ENCODE results near the gene KCNC1. TPM values are rescaled to one million over a fixed set of nuclear protein-coding genes. Genes with fewer than 3 reads are reported as not detected.

Gene KCNC1
- total RNA-seq, 1 experiment from 2014 or later: 0.20 TPM

- TF ChIP-seq ZNF512 (CRISPR knock-in tag; IDR thresholded peaks at IDR 0.05; ENCODE audit: borderline replicate concordance) (no peak), GABPB1 (CRISPR knock-in tag; IDR thresholded peaks at IDR 0.05) (no peak), PRDM15 (CRISPR knock-in tag; IDR thresholded peaks at IDR 0.05) (no peak)
These were observed 16.6 kb upstream of the KCNC1 start (continued) for GRCh38 chr11:17718015-17718414.

GRCh38 chr11:17718510-17718962 lies 16.0 kb upstream of the KCNC1 start:
- POLR2A ChIA-PET: no interaction called here
- no peaks in the 10 kb centered on the region for H3K9me3 Mint-ChIP-seq
- no peak for TF ChIP-seq OVOL2 (CRISPR knock-in tag; IDR thresholded peaks at IDR 0.05; ENCODE audit: borderline replicate concordance)
- TF ChIP-seq ZNF416 (CRISPR knock-in tag; IDR thresholded peaks at IDR 0.05): no peak
- TF ChIP-seq JAZF1 (CRISPR knock-in tag; IDR thresholded peaks at IDR 0.05): no peak
- no peak for TF ChIP-seq SOX15 (CRISPR knock-in tag; IDR thresholded peaks at IDR 0.05)
- no peak for TF ChIP-seq ATF2 (CRISPR knock-in tag; IDR thresholded peaks at IDR 0.05; ENCODE audit: borderline replicate concordance, low read depth)
- TF ChIP-seq MLX (CRISPR knock-in tag; IDR thresholded peaks at IDR 0.05): no peak
- TF ChIP-seq FOXK1 (CRISPR knock-in tag; IDR thresholded peaks at IDR 0.05): no peak
- no peak for TF ChIP-seq RELA (CRISPR knock-in tag; IDR thresholded peaks at IDR 0.05; ENCODE audit: borderline replicate concordance)
- no peak for TF ChIP-seq JUN (CRISPR knock-in tag; IDR thresholded peaks at IDR 0.05)
- no peak for TF ChIP-seq CREM (CRISPR knock-in tag; IDR thresholded peaks at IDR 0.05)
- no peak for TF ChIP-seq GTF2I (CRISPR knock-in tag; conservative IDR thresholded peaks at IDR 0.05)
- TF ChIP-seq GABPB1 (CRISPR knock-in tag; IDR thresholded peaks at IDR 0.05): no peak
- no peak for TF ChIP-seq FOXJ3 (CRISPR knock-in tag; IDR thresholded peaks at IDR 0.05; ENCODE audit: borderline replicate concordance)
- peaks cover 4% of the 10 kb centered on the region for H3K27me3 Mint-ChIP-seq (ENCODE audit: low read depth)
- DNase-seq (ENCODE audit: low spot score) (no peak), ATAC-seq (no peak)
- CTCF ChIA-PET: interaction anchor here (0.7 to 6.4 kb wide), 25 partner anchors 9 to 335 kb away, joined by 3 to 161 read pairs (median 4); partner anchors contain the start of genes KCNC1 and OTOG
- no peak overlapping the region for H3K27ac Mint-ChIP-seq
- H3K36me3 Mint-ChIP-seq: no peaks in the 10 kb centered on the region
- H3K4me3 Mint-ChIP-seq: peak overlapping the region; percentile 69
- peaks cover 11% of the 10 kb centered on the region for H3K4me1 Mint-ChIP-seq
